Heart left ventricle (tissue), 13 donors: ENCODE data around the gene HNRNPH1.
"Not testable (repeated sequence)": the region's sequence is repeated elsewhere in the genome, so short reads cannot be mapped to it uniquely, and the experiment has no call there.

Experiments used
- CTCF ChIP-seq, 12 donors: fragments of 200-600 bp; sonication (generic) in 4 of 12; IDR thresholded peaks; one replicate each; pipeline versions ENCODE4 v1.5.0 to v1.8.0; 2018 to 2022; ENCODE audit warnings: antibody characterized with exemption in 12 of 12, mild to moderate bottlenecking in 5 of 12
- POLR2A ChIP-seq, 2 donors: fragments of 450-650 bp; IDR thresholded peaks; one replicate each; pipeline ENCODE4 v1.6.1; 2017; ENCODE audit warnings: antibody characterized with exemption in 2 of 2, mild to moderate bottlenecking in 2 of 2, moderate library complexity in 2 of 2
- donor health status: ischemic (EF 13 %, LVEDD 7.1; RV severe dilation, severe dysfunction).
- donor health status: DM: no; HTN: yes; CAD: no.
- donor health status: DM: no; HTN: no; CAD: no.
- donor health status: ischemic (EF 25% LVEDD 6.9; RV normal size, moderate dysfunction).
- donor health status: ischemic (EF 25% LVEDD 5.7; RV mildly dilated, moderate dysfunction).
- donor health status: ischemic (EF 35%, LVEDD 5.7; RV mildly dilated, moderate dysfunction).
- donor health status: nonischemic (EF 11% LVEDD 7.7; RV severe dilation, severe dysfunction).
- donor health status: DM: yes; HTN: yes; CAD: no.
- donor health status: PGD.
- donor health status: ischemic (EF 29% LVEDD 5.4; RV normal size, mild dysfunction).
- donor health status: nonischemic (EF 23%, LVEDD 6.1; RV moderate dilation, normal function).

GRCh38 chr5:179642626-179643025 lies 19.2 kb upstream of the HNRNPH1 start:
- TF ChIP-seq CTCF, POLR2A (IDR thresholded peaks at IDR 0.05): not testable (repeated sequence)
